ENCODE measurements around the gene NACA2. TPM values are rescaled to one million over a fixed set of nuclear protein-coding genes. Genes with fewer than 3 reads are reported as not detected.
"Not testable (repeated sequence)": the region's sequence is repeated elsewhere in the genome, so short reads cannot be mapped to it uniquely, and the experiment has no call there.

The NACA2 gene
- not detected for total RNA-seq

DNA sequence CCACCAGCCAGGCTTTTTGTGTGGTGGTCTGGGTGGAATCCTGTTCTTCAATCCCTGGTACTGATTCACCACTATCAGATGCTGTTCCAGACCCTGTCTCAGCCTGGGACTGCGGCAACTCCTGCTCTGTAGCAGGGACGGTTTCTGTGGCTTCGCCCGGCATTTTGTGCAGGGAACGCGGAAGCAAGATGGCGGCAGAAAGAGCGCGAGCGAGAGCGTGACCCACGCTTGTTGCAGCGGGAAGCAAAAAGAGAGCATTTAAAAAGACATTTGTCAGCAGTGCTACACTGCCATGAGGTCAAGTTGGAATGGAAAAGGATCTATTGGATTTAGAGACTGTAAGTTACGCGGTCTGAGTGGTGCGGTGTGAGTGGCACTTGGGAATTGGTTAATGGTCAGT lies at the start of gene NACA2:
Gene NACA2 (minus strand): TSS at position 202 of the 400 bp plus-strand sequence. CDS start 39 bp downstream, at position 163.
- no peak for DNase-seq (ENCODE audit: low spot score)

DNA sequence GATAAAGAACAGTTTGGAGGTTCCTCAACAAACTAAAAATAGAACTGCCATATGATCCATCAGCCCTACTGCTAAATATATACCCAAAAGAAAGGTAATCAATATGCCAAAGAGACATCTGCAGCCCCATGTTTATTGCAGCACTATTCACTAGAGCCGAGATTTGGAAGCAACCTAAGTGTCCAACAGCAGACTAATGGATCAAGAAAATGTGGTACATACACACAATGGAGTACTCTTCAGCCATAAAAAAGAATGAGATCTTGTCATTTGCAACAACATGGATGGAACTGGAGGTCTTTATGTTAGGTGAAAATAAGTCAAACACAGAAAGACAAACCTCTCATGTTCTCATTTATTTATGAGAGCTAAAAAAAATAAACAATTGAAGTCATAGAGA lies 48.8 kb upstream of the NACA2 start:
- no peak for DNase-seq (ENCODE audit: low spot score)

DNA sequence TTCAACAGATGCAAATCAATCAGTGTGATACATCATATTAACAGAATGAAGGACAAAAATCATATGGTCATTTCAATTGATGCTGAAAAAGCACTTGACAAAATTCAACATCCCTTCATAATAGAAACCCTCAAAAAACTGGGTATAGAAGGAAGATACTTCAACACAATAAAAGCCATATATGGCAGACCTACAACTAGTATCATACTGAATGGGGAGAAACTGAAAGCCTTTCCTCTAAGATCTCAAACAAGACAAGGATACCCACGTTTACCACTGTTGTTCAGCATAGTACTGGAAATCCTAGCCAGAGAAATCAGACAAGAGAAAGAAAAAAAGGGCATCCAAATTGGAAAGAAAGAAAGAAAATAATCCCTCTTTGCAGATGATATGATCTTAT lies 47.1 kb upstream of the NACA2 start:
- no peak for DNase-seq (ENCODE audit: low spot score)

DNA sequence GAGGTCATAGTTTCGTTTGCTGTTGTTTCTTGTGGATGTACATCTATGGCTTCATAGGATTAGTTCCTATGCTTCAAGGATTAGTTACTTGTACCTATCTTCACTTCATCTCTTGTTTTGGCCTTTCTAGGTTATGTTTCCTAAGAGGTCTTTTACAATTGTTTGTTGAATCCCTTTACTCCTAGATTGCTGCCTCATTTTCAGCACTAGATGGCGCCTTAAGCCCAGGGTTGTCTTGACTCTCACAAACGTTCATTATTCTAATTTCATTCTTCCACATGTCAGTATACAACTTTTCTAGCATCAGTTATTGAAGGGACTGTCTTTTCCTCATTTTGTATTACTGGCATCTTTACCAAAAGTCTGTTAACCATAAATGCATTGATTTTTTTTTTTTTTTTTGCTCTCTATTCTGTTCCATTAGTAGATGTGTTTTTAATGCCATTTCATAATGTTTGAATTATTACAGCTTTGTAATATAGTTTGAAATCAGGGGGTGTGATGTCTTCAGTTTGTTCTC lies 45.0 kb upstream of the NACA2 start:
- DNase-seq (ENCODE audit: low spot score): no peak

DNA sequence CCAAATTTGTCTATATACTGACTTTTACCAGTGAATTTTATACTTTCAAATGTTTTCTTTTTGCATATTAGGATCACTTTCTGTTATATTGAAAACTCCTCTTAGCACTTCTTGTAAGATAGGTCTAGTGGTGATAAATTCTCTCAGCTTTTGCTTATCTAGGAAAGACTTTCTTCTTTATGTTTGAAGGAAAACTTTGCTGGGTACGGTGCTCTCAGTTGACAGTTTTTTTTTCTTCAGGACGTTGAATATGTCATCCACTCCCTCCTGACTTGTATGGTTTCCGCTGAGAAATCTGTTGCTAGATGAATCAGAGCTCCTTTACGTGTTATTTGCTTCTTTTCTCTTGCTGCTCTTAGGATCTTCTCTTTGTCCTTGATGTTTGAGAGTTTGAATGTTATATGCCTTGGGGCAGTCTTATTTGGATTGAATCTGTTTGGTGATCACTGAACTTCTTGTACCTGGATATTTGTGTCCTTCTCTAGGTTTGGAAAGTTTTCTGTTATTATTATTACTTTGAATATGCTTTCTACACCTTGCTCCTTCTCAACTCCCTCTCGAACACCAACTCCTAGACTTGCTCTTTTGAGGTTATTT lies 44.0 kb upstream of the NACA2 start:
- no peak for DNase-seq (ENCODE audit: low spot score)

DNA sequence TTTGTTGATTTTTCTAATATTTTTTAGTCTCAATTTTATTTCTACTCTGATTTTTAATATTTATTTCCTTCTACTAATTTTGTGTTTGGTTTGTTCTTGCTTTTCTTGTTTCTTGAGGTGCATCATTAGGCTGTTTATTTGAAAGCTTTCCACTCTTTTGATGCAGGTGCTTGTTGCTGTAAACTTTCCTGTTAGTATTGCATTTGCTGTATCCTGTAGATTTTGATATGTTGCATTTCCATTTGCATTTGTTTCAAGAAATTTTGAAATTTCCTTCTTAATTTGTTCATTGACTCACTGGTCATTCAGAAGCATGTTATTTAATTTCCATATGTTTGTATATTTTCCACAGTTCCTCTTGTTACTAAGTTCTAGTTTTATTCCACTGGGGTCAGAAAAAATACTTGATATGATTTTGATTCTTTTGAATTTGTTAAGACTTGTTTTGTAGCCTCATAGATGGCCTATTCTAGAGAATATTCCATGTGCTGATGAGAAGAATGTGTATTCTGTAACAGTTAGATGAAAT lies 43.1 kb upstream of the NACA2 start:
- DNase-seq (ENCODE audit: low spot score): no peak

DNA sequence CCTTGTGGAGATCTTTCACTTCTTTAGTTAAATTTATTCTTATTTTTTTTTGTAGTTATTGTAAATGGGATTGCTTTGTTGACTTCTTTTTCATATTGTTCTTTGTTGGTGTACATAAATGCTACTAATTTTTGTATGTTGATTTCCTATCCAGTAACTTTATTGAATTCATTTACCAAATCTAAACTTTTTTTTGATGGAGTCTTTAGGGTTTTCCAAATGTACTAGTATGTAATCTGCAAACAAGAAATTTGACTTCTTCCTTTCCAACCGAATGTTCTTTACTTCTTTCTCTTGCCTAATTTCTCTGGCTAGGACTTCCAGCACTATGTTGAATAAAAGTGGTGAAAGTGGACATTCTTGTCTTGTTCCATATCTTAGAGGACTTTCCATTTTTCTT lies 41.8 kb upstream of the NACA2 start:
- DNase-seq (ENCODE audit: low spot score): no peak

DNA sequence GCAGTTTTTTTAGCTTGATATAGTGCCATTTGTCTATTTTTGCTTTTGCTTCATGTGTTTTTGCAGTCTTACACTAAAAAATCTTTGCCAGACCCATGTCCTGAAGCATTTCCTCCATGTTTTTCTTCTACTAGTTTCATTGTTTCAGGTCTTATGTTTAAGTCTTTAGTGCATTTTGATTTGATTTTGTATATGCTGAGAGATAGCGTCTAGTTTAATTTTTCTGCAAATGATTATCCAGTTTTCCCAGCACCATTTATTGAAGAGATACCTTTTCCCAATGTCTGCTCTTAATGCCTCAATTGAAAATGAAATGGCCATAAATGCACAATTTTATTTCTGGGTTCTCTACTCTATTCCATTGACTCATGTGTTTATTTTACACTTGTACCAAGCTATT lies 40.8 kb upstream of the NACA2 start:
- no peak for DNase-seq (ENCODE audit: low spot score)

DNA sequence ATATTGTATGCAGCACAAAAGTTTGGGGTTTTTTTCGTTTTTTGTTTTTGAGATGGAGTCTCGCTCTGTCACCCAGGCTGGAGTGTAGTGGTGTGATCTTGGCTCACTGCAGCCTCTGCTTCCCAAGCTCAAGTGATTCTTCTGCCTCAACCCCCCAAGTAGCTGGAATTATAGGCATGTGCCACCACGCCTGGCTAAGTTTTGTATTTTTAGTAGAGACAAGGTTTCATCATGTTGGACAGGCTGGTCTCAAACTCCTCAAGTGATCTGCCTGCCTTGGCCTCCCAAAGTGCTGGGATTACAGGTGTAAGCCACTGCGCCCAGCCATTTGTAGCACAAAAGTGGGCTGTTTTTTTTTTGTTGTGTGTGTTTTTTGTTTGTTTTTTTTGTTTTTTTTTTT lies 37.1 kb upstream of the NACA2 start:
- not testable (repeated sequence) for DNase-seq (ENCODE audit: low spot score)

DNA sequence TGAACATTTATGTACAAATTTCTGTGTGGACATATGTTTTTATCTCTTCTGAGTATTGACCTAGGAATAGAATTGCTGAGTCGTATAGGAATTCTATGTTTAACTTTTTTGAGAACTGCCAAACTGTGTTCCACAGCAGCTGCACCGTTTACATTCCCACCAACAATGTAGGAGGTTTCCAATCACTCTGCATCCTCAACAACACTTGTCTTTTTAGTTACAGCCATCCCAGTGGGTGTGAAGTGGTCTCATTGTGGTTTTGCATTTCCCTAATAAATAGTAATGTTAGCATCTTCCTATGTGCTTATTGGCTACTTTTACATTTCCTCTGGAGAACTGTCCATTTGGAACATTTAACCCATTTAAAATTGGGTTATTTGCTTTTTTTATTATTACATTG lies 36.6 kb upstream of the NACA2 start:
- DNase-seq (ENCODE audit: low spot score): no peak

DNA sequence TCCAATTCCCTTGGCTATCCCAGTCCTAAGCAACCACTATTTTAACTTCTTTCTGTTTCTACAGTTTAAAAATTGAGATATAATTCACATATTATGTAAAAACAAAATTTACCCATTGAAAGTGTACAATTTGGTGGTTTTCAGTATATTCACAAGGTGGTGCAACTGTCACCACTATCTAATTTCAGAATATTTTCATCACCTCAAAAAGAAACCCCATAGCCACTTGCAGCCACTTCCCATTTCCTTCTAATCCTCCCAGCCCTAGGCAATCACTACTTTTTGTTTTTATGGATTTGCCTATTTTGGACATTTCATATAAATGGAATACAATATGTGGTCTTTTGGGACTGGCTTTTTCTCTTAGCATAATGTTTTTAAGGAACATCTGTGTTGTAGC lies 36.1 kb upstream of the NACA2 start:
- DNase-seq (ENCODE audit: low spot score): no peak

DNA sequence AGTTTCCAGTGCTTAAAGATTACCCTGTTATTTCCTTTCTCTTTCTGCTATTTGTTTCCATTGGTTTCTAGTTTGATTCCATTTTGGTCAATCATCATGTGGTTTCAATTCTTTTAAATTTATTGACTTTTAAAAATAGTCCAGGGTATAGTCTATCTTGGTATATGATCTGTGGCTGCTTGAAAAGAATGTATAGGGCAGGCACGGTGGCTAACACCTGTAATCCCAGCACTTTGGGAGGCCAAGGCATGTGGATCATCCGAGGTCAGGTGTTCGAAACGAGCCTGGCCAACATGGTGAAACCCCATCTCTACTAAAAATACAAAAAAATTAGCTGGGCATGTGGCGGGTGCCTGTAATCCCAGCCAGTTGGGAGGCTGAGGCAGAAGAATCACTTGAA lies 34.5 kb upstream of the NACA2 start:
- no peak for DNase-seq (ENCODE audit: low spot score)

DNA sequence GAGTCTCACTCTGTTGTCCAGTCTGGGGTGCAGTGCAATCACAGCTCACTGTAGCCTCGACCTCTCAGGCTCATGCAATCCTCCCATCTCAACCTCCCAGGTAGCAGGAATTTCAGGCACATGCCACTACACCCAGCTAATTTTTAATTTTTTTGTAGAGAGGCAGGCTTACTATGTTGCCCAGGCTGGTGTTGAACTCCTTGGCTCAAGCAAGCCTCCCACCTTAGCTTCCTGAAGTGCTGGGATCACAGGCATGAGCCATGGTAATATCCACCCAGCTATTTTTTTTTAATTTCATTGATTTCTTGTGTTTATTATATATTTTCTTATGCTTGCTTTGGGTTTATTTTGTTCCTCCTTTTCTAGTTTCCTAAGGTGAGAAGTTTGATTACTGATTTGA lies 33.9 kb upstream of the NACA2 start:
- no peak for DNase-seq (ENCODE audit: low spot score)

DNA sequence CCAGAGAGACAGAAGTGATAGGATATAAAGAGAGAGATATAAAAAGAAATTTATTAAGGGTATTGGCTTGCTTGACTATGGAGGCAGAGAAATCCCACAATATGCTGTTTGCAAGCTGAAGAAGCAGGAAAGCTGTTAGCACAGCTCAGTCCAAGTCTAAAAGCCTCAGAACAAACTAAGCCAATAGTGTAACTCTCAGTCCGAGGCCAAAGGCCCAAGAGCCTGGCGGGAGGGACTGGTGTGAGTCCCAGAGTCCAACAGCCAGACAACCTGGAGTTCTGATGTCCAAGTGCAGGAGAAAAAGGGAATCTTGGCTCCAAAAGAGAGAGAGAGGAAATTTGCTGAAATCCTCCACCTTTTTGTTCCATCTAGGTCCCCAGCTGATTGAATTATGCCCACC lies 30.3 kb upstream of the NACA2 start:
- no peak for DNase-seq (ENCODE audit: low spot score)

DNA sequence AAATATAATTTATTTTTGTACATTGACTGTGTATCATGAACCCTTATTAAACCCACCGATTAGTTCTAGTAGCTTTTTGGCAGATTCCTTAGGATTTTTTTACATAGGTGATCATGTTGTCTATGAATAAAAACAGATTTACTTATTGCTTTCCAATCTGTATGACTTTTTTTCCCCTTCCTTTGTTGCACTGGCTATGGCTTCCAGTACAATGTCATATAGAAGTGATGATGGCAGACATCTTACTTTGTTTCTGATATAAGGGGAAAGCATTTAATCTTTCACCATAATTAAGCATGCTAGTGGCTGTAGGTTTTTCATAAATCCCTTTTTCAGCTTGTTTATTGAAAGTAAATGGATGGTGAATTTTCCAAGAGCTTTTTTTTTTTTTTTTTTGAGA lies 28.9 kb upstream of the NACA2 start:
- no peak for DNase-seq (ENCODE audit: low spot score)

DNA sequence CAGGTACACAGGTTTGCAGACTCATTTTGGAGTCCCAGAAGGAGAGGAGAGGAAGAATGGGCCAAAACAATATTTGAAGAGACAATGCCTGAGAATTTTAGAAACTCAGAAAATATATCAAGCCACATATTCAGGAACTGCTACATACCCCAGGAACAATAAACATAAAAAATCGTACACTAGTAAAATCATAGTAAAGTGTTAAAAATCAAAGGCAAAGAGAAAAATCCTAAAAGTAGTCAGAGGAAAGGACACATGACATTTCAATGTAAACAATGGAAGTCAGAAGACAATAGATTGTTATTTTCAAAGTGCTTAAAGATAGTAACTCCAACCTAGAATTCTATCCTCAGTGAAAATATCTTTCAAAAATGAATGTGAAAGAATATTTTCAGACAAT lies 28.5 kb upstream of the NACA2 start:
- no peak for DNase-seq (ENCODE audit: low spot score)

DNA sequence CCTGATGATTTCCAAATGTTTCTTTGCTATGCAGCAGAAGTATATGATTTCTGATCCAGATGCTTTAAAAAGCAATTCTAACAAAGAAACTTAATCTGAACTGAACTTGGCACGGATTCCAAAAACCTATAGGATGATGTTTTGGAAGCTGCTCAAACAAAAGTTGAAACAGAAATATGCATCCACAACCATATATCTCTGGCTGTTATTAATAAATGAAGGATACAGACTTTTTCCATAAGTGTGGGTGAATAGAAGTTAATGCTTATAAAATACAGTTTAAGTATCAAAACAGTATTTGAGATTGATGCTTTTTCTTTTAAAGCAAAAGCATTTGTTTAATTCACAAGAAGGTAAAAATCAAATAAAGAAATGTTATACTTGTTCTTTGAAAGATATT lies 27.9 kb upstream of the NACA2 start:
- DNase-seq (ENCODE audit: low spot score): no peak

DNA sequence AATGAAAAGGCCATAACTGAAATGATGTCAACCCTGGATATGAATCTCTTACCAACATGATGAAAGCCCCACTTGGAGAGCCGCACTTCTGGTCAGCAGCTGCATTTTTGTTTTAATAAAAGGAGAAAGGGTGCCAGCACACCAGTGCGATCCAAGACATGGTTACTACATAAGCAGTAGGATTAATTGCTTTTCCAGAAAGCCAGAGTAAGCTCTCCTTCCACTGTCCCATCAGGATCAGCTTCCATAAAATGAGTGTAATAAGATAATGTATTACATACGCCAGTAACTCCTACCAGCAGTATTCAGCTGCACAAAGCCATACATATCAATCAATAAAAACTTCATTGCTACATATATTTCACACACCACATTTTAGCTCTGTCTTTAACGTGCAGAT lies 26.3 kb upstream of the NACA2 start:
- DNase-seq (ENCODE audit: low spot score): no peak

DNA sequence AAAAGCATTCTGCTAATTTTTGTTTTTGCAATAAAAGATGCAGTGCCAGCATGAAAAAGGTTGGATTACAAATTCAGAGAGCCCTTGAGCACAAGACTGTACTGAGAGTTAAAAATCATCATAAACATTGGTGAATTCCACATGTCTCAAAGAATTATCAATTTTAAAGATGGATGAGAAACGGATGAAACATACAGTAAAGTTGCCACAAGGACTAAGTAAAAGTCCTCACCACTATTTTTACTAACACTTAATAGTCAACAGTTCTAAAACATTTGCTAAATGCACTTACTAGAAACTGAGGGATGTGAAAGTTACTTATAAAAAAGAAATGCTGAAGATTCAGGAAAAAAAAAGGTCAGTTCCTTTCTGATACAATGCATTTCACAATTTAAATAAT lies 25.8 kb upstream of the NACA2 start:
- no peak for DNase-seq (ENCODE audit: low spot score)

DNA sequence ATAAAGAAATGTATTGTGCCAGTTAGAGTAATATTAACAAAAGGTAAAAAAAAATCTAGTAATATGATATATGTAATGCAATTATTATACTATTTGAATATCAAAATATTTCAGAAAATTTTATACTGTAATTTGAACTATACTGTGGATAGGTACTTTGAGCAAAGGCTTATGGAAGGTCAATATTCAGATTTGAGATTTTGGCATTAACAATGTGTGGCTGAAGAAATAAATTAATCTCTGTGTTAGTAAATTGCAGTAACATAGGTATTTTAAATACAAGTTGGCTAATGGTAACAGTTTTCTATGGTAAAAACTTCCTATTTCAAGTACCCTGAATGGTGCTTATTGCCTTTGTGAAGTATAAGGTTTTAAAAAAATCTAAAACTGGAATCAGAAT lies 23.2 kb upstream of the NACA2 start:
- no peak for DNase-seq (ENCODE audit: low spot score)

DNA sequence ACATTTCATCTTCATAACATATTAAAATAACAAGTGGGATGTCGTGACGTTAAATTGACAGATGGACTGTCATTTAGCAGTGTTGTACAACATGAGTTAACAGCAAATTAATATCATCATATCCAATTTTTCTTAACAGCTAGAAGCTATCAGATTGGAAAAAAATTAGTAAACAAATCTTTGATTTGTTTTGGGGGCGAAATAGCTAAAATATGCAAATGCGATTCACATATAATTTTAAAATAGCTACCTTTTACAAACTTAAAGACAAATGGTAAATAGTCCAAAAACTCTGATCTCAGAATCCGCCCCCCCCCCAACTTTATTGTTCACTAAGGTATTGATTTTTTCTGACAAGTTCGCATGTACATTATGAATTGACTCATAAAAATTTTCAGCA lies 20.3 kb upstream of the NACA2 start:
- no peak for DNase-seq (ENCODE audit: low spot score)

DNA sequence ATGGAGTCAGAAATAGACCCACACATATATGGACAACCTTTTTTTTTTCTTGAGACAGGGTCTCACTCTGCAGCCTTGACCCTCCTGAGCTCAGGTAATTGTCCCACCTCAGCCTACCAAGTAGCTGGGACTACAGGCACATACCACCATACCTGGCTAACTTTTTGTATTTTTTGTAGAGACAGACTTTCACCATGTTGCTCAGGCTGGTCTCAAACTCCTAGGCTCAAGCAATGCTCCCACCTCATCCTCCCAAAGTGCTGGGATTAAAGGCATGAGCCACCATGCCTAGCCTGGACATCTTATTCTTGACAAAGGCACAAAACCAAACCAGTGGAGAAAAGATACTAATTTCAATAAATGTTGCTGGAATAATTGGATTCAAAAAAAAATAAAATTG lies 14.7 kb upstream of the NACA2 start:
- no peak for DNase-seq (ENCODE audit: low spot score)

DNA sequence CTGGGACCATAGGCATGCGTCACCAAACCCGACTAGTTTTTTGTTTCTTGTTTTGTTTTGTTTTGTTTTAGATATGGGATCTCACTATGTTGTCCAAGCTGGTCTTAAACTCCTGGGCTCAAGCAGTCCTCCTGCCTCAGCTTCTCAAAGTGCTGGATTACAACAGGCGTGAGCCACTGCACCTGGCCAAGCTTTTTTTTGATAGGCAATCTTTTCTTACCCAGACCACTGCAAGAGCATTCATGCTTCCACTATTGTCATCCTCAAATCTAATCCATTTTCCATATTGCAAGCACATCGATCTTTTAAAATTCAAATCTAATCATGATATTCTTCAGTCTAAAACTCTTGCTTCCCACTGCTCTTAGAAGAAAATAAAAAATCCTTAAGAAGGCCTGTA lies 10.3 kb upstream of the NACA2 start:
- DNase-seq (ENCODE audit: low spot score): no peak

DNA sequence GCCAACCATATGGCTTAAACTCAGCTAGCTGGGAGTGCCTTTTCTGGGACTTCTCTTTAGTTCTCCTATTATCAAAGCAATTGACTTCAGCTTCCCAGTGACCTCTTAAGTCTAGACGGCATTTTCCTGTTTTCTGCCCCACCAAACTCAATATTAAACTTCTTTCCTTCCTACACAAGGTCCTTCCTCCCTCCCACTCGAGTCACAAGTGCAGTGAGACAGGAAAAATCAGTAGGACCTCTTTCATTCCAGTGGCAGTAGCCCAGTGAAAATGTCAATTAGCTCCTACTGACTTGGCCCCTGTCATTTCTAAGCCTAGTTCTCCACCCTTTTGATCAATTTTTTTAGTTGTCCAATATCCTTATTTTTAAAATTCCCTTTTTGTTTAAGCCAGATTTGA lies 9.6 kb upstream of the NACA2 start:
- no peak for DNase-seq (ENCODE audit: low spot score)
